ENCODE data around the gene ARHGEF6.

The ARHGEF6 gene

GRCh38 chrX:136643243-136643642 is 137.5 kb downstream of the ARHGEF6 start:
- Mint-ChIP-seq H3K36me3 (ENCODE audit: low read depth) (peaks cover 2% of the 10 kb centered on the region), H3K4me1 (ENCODE audit: low read depth) (peaks cover 80% of the 10 kb centered on the region), H3K4me3 (peak overlapping the region; percentile 13), H3K27me3 (peaks cover 24% of the 10 kb centered on the region), H3K27ac (peak overlapping the region; percentile 76), H3K9me3 (no peaks in the 10 kb centered on the region)
- no peak for DNase-seq

- Mint-ChIP-seq H3K27ac (peak overlapping the region; percentile 79), H3K4me3 (peak overlapping the region; percentile 69), H3K9me3 (no peaks in the 10 kb centered on the region), H3K27me3 (peaks cover 27% of the 10 kb centered on the region), H3K36me3 (ENCODE audit: low read depth) (no peaks in the 10 kb centered on the region), H3K4me1 (ENCODE audit: low read depth) (peaks cover 79% of the 10 kb centered on the region)
- DNase-seq: no peak
These were observed 141.1 kb downstream of the ARHGEF6 start for GRCh38 chrX:136639506-136640176.

- Mint-ChIP-seq H3K4me1 (ENCODE audit: low read depth) (peaks cover 76% of the 10 kb centered on the region), H3K27ac (peak overlapping the region; percentile 81), H3K9me3 (no peaks in the 10 kb centered on the region), H3K27me3 (peaks cover 15% of the 10 kb centered on the region), H3K4me3 (peak overlapping the region; percentile 38), H3K36me3 (ENCODE audit: low read depth) (no peaks in the 10 kb centered on the region)
- DNase-seq: no peak
These were observed 144.6 kb downstream of the ARHGEF6 start for GRCh38 chrX:136636121-136636520.

- Mint-ChIP-seq H3K27ac (peak overlapping the region; percentile 81), H3K27me3 (peaks cover 14% of the 10 kb centered on the region), H3K4me1 (ENCODE audit: low read depth) (peaks cover 77% of the 10 kb centered on the region), H3K36me3 (ENCODE audit: low read depth) (no peaks in the 10 kb centered on the region), H3K4me3 (peak overlapping the region; percentile 38), H3K9me3 (no peaks in the 10 kb centered on the region)
- DNase-seq: no peak
These were observed 145.5 kb downstream of the ARHGEF6 start for GRCh38 chrX:136635235-136635634.

- Mint-ChIP-seq H3K9me3 (no peaks in the 10 kb centered on the region), H3K36me3 (ENCODE audit: low read depth) (no peaks in the 10 kb centered on the region), H3K4me1 (ENCODE audit: low read depth) (peaks cover 85% of the 10 kb centered on the region), H3K27me3 (peaks cover 18% of the 10 kb centered on the region), H3K4me3 (no peak overlapping the region), H3K27ac (peak overlapping the region; percentile 89)
- no peak for DNase-seq
These were observed 149.9 kb downstream of the ARHGEF6 start for GRCh38 chrX:136630881-136631280.

- peak overlapping the region; percentile 89 for H3K27ac Mint-ChIP-seq
- H3K9me3 Mint-ChIP-seq: no peaks in the 10 kb centered on the region
- peaks cover 23% of the 10 kb centered on the region for H3K27me3 Mint-ChIP-seq
- DNase-seq: no peak
- peaks cover 88% of the 10 kb centered on the region for H3K4me1 Mint-ChIP-seq (ENCODE audit: low read depth)
- no peaks in the 10 kb centered on the region for H3K36me3 Mint-ChIP-seq (ENCODE audit: low read depth)
- H3K4me3 Mint-ChIP-seq: peak overlapping the region; percentile 15
These were observed 151.5 kb downstream of the ARHGEF6 start for GRCh38 chrX:136629084-136629750.

- DNase-seq: no peak
- Mint-ChIP-seq H3K9me3 (no peaks in the 10 kb centered on the region), H3K4me3 (no peak overlapping the region), H3K36me3 (ENCODE audit: low read depth) (no peaks in the 10 kb centered on the region), H3K27ac (peak overlapping the region; percentile 98), H3K4me1 (ENCODE audit: low read depth) (peaks cover 92% of the 10 kb centered on the region), H3K27me3 (peaks cover 22% of the 10 kb centered on the region)
These were observed 153.3 kb downstream of the ARHGEF6 start for GRCh38 chrX:136627409-136627808.

GRCh38 chrX:136626891-136627290 is 153.8 kb downstream of the ARHGEF6 start:
- no peaks in the 10 kb centered on the region for H3K36me3 Mint-ChIP-seq (ENCODE audit: low read depth)

GRCh38 chrX:136626237-136626636 is 154.5 kb downstream of the ARHGEF6 start:
- H3K27me3 Mint-ChIP-seq: peaks cover 26% of the 10 kb centered on the region

More at GRCh38 chrX:136626891-136627290, 153.8 kb downstream of the ARHGEF6 start:
- Mint-ChIP-seq H3K4me3 (peak overlapping the region; percentile 1), H3K9me3 (no peaks in the 10 kb centered on the region), H3K4me1 (ENCODE audit: low read depth) (peaks cover 93% of the 10 kb centered on the region), H3K27ac (peak overlapping the region; percentile 98), H3K27me3 (peaks cover 22% of the 10 kb centered on the region)
- no peak for DNase-seq

GRCh38 chrX:136625246-136625645 is 155.5 kb downstream of the ARHGEF6 start:
- Mint-ChIP-seq H3K36me3 (ENCODE audit: low read depth) (no peaks in the 10 kb centered on the region), H3K27ac (peak overlapping the region; percentile 98), H3K9me3 (no peaks in the 10 kb centered on the region), H3K4me3 (no peak overlapping the region), H3K4me1 (ENCODE audit: low read depth) (peaks cover 94% of the 10 kb centered on the region), H3K27me3 (peaks cover 26% of the 10 kb centered on the region)
- DNase-seq: no peak

More at GRCh38 chrX:136626237-136626636, 154.5 kb downstream of the ARHGEF6 start:
- Mint-ChIP-seq H3K9me3 (no peaks in the 10 kb centered on the region), H3K27ac (peak overlapping the region; percentile 98), H3K4me3 (peak overlapping the region; percentile 1), H3K4me1 (ENCODE audit: low read depth) (peaks cover 96% of the 10 kb centered on the region), H3K36me3 (ENCODE audit: low read depth) (no peaks in the 10 kb centered on the region)
- DNase-seq: no peak

- no peak overlapping the region for H3K4me3 Mint-ChIP-seq
- peaks cover 94% of the 10 kb centered on the region for H3K4me1 Mint-ChIP-seq (ENCODE audit: low read depth)
- no peak for DNase-seq
- H3K27me3 Mint-ChIP-seq: peaks cover 23% of the 10 kb centered on the region
- peak overlapping the region; percentile 73 for H3K27ac Mint-ChIP-seq
- H3K36me3 Mint-ChIP-seq (ENCODE audit: low read depth): no peaks in the 10 kb centered on the region
- H3K9me3 Mint-ChIP-seq: no peaks in the 10 kb centered on the region
These were observed 157.3 kb downstream of the ARHGEF6 start for GRCh38 chrX:136623396-136623795.

- H3K4me1 Mint-ChIP-seq (ENCODE audit: low read depth): peaks cover 93% of the 10 kb centered on the region
- H3K27ac Mint-ChIP-seq: peak overlapping the region; percentile 73
- no peak for DNase-seq
- no peak overlapping the region for H3K4me3 Mint-ChIP-seq
- H3K36me3 Mint-ChIP-seq (ENCODE audit: low read depth): no peaks in the 10 kb centered on the region
- peaks cover 21% of the 10 kb centered on the region for H3K27me3 Mint-ChIP-seq
- H3K9me3 Mint-ChIP-seq: no peaks in the 10 kb centered on the region
These were observed 158.2 kb downstream of the ARHGEF6 start for GRCh38 chrX:136622568-136622967.

- Mint-ChIP-seq H3K9me3 (no peaks in the 10 kb centered on the region), H3K36me3 (ENCODE audit: low read depth) (no peaks in the 10 kb centered on the region), H3K27me3 (peaks cover 16% of the 10 kb centered on the region), H3K4me3 (no peak overlapping the region), H3K27ac (peak overlapping the region; percentile 95), H3K4me1 (ENCODE audit: low read depth) (peaks cover 86% of the 10 kb centered on the region)
- DNase-seq: no peak
These were observed 160.0 kb downstream of the ARHGEF6 start for GRCh38 chrX:136620780-136621179.

GRCh38 chrX:136619899-136620505 is 160.7 kb downstream of the ARHGEF6 start:
- no peaks in the 10 kb centered on the region for H3K9me3 Mint-ChIP-seq
- peaks cover 82% of the 10 kb centered on the region for H3K4me1 Mint-ChIP-seq (ENCODE audit: low read depth)
- H3K36me3 Mint-ChIP-seq (ENCODE audit: low read depth): no peaks in the 10 kb centered on the region
- H3K27me3 Mint-ChIP-seq: peaks cover 14% of the 10 kb centered on the region
- H3K4me3 Mint-ChIP-seq: no peak overlapping the region
- H3K27ac Mint-ChIP-seq: peak overlapping the region; percentile 95
- DNase-seq: no peak

All from activated T-cell treated with anti-CD3 and anti-CD28 coated beads, Interleukin-2, amount 50 U/mL, for 24 hours (primary cell).